Measurements from ENCODE around the gene TMEM81. TPM values are rescaled to one million over a fixed set of nuclear protein-coding genes. Genes with fewer than 3 reads are reported as not detected.

The TMEM81 gene
- total and polyA plus RNA-seq, 2 of the 8 experiments (the other 6 are each of a cell fraction or from before 2014, with no cell fraction given) = 2.1 to 5.9 TPM

DNA sequence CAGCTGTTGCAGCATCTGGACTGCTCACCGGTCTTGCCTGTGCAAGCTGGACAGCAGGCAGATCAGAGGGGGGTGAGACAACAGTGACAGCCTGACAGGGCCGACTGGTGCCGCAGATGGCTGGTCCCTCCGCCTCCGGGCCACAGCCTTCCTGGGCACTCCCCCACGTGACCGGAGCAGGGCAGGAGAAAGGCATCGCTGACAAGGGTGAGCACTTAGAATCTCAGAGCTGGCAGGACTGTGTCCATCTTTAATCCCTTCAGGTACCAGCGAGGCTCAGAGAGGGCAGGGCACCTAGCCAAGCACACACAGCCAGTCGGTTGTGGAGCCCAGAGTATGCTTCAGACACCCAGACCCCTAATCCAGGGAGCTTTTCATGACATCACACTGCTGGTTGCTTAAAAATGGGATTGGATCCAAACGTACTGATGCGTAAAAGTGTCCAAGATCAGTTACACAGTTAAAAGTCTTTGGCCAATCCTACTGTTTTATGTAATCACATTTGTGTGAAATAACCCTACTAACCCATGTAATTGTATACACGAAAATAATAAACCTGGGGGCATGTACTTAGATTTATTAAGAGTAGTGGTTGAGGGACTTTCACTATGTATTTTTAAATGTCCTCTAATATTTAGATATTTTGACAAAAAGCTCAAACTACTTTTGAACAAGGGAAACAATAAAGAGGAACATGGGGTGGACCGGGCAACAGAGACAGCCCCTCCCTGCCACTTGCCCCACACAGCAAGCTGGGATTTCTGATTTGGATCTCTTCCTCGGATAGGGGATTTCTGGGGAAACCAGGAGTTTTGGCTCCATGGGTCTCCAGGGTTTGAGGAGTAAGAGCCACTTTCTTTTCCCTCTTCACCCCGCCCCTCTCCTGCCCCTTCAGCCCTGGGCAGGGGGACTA is 42.0 kb downstream of the TMEM81 start:
- H3K56ac ChIP-seq (replicated peaks; ENCODE audit: insufficient read length, low read depth, low read length) = no peak overlapping the region
- H2BK15ac ChIP-seq (ENCODE audit: low read length) = no peak overlapping the region
- peaks cover 13 to 27% (median 16%) of the 10 kb centered on the region in 4 experiments for H3K4me1 ChIP-seq (replicated peaks in 1 of 4; ENCODE audit: control insufficient read depth in 3 of 4, insufficient read depth in 4 of 4, low read length in 3 of 4)
- ChIA-PET CTCF (ENCODE audit: partially characterized antibody) (interaction anchor here (0.7 to 33.2 kb wide), 8 partner anchors 8 to 65 kb away, joined by 3 to 531 read pairs (median 4); no protein-coding TSS in a partner anchor), POLR2A (ENCODE audit: partially characterized antibody) (no interaction called here)
- H3K9me3 ChIP-seq (ENCODE audit: insufficient read depth in 2 of 2, low read depth in 1 of 2, low read length in 1 of 2) = no peaks in the 10 kb centered on the region
- H3K36me3 ChIP-seq (ENCODE audit: control insufficient read depth in 2 of 4, insufficient read depth in 4 of 4, low read length in 3 of 4) = no peaks in the 10 kb centered on the region
- H3K27me3 ChIP-seq (replicated peaks in 1 of 4; ENCODE audit: control insufficient read depth in 3 of 4, extremely low read depth in 1 of 4, insufficient read depth in 3 of 4, low read length in 3 of 4) = peaks cover 0 to 32% (median 18%) of the 10 kb centered on the region in 4 experiments; a peak in 5 of 7 replicates
- H3K23me2 ChIP-seq (ENCODE audit: low read depth, low read length) = peaks cover 3% of the 10 kb centered on the region; the same call in 1 of the 2 replicates
- H3K4me3 ChIP-seq (ENCODE audit: extremely low read depth in 1 of 4, insufficient read depth in 2 of 4, low read depth in 3 of 4, low read length in 4 of 4) = peak overlapping the region; percentile 1 to 56 (median 34); a peak in 4 of 8 replicates
- no peak for FAIRE-seq
- H3K14ac ChIP-seq (ENCODE audit: insufficient read length) = no peak overlapping the region
- WGBS, 2 experiments (ENCODE audit: extremely low coverage in 1 of 2, insufficient coverage in 1 of 2, insufficient read length in 1 of 2, insufficient replicate concordance in 2 of 2, low coverage in 1 of 2, low lambda C conversion rate in 2 of 2, missing lambda C conversion rate in 1 of 2) = 79% methylated on average over 16 of the region's 16 CpGs; no CpG with 5 or more reads in 1 of the 2 experiments
- no peaks in the 10 kb centered on the region for H3K79me2 ChIP-seq (ENCODE audit: control insufficient read depth in 1 of 2, insufficient read depth in 2 of 2, low read length in 2 of 2)
- no peak overlapping the region for H3K4ac ChIP-seq (replicated peaks; ENCODE audit: insufficient read length, low read depth, low read length)
- no peak overlapping the region for H2BK12ac ChIP-seq (ENCODE audit: low read depth, low read length)
- TF ChIP-seq EP300 (IDR thresholded peaks at IDR 0.05; ENCODE audit: borderline replicate concordance in 1 of 2, low read depth in 2 of 2, low read length in 2 of 2) (no peak), SP2 (IDR thresholded peaks at IDR 0.05; ENCODE audit: low read length) (no peak), CHD2 (IDR thresholded peaks at IDR 0.05; ENCODE audit: low read length) (no peak), SAP30 (IDR thresholded peaks at IDR 0.05; ENCODE audit: insufficient read depth, insufficient replicate concordance, low read length) (no peak), FOSL1 (IDR thresholded peaks at IDR 0.05; ENCODE audit: insufficient read depth, low read depth, low read length) (no peak), MAFK (IDR thresholded peaks at IDR 0.05; ENCODE audit: low read depth, low read length) (no peak)
- TF ChIP-seq, protein P1, sequence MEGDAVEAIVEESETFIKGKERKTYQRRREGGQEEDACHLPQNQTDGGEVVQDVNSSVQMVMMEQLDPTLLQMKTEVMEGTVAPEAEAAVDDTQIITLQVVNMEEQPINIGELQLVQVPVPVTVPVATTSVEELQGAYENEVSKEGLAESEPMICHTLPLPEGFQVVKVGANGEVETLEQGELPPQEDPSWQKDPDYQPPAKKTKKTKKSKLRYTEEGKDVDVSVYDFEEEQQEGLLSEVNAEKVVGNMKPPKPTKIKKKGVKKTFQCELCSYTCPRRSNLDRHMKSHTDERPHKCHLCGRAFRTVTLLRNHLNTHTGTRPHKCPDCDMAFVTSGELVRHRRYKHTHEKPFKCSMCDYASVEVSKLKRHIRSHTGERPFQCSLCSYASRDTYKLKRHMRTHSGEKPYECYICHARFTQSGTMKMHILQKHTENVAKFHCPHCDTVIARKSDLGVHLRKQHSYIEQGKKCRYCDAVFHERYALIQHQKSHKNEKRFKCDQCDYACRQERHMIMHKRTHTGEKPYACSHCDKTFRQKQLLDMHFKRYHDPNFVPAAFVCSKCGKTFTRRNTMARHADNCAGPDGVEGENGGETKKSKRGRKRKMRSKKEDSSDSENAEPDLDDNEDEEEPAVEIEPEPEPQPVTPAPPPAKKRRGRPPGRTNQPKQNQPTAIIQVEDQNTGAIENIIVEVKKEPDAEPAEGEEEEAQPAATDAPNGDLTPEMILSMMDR (IDR thresholded peaks at IDR 0.05; ENCODE audit: control extremely low read depth in 1 of 3, insufficient read depth in 1 of 3, low read depth in 1 of 3, low read length in 3 of 3) = no peak
- H3K4me2 ChIP-seq (ENCODE audit: insufficient read depth in 1 of 2, low read depth in 2 of 2, low read length in 2 of 2) = peak overlapping the region; percentile 57 to 90
- no peak overlapping the region; the same call in 1 of the 2 replicates for H3K18ac ChIP-seq (ENCODE audit: extremely low read depth, low read length)
- H2AFZ ChIP-seq (ENCODE audit: low read length) = no peak overlapping the region
- no peak overlapping the region for H3K9ac ChIP-seq (replicated peaks in 1 of 4; ENCODE audit: extremely low read depth in 1 of 4, low read depth in 3 of 4, low read length in 3 of 4)
- no peak overlapping the region for H2BK120ac ChIP-seq (replicated peaks; ENCODE audit: low read depth, low read length)
- H3K27ac ChIP-seq (ENCODE audit: low read depth, low read length) = no peak overlapping the region
- H4K20me1 ChIP-seq (replicated peaks in 1 of 2; ENCODE audit: control insufficient read depth in 1 of 2, insufficient read depth in 2 of 2, low read length in 2 of 2) = peaks cover 0 to 1% of the 10 kb centered on the region in 2 experiments
- no peak overlapping the region for H2BK20ac ChIP-seq (ENCODE audit: low read length)
- no peak overlapping the region for H4K5ac ChIP-seq (ENCODE audit: insufficient read length, low read depth, low read length)
- no peak overlapping the region for H2AK5ac ChIP-seq (ENCODE audit: low read depth, low read length)
- no peak overlapping the region for H3K23ac ChIP-seq (ENCODE audit: insufficient read length)
- H3K79me1 ChIP-seq (ENCODE audit: low read depth, low read length) = no peaks in the 10 kb centered on the region
- no peak overlapping the region for H2BK5ac ChIP-seq (ENCODE audit: low read depth, low read length)
- DNase-seq (ENCODE audit: low read depth in 1 of 2, low spot score in 2 of 2) = no peak
- H4K8ac ChIP-seq (ENCODE audit: extremely low read depth, insufficient read depth, low read length) = no peak overlapping the region; the same call in 1 of the 2 replicates
- H4K91ac ChIP-seq (replicated peaks; ENCODE audit: insufficient read length, low read length) = no peak overlapping the region
